Adrenal gland (tissue), 12 donors: ENCODE measurements around the gene NELFB. TPM values are rescaled to one million over a fixed set of nuclear protein-coding genes. Genes with fewer than 3 reads are reported as not detected.

Experiments
- DNase-seq, 7 donors: peaks; one replicate each; pipeline ENCODE4 v3.0.0-alpha.2; 2019 to 2020
- H3K27ac ChIP-seq, 5 donors: fragments of 200-600 bp; sonication (generic) in 4 of 5; 1 replicate in 3 of 5; 2 replicates in 2 of 5; pipeline versions ENCODE4 v1.5.1 to v1.8.0; 2016 to 2020; ENCODE audit warnings: mild to moderate bottlenecking in 1 of 5
- H3K27me3 ChIP-seq: fragments of 200-600 bp; 2 replicates; pipeline ENCODE4 v1.8.0; 2021
- H3K36me3 ChIP-seq, 2 donors: fragments of 200-600 bp; replicated peaks in 1 of 2; 1 replicate in 1 of 2; 2 replicates in 1 of 2; pipeline versions ENCODE4 v1.5.1 to v1.8.0; 2018 to 2022
- H3K4me1 ChIP-seq, 2 donors: fragments of 200-600 bp; replicated peaks in 1 of 2; 1 replicate in 1 of 2; 2 replicates in 1 of 2; pipeline versions ENCODE4 v1.5.1 to v1.8.0; 2018 to 2021
- H3K4me3 ChIP-seq, 4 donors: fragments of 200-600 bp; sonication (generic) in 3 of 4; one replicate each; pipeline ENCODE4 v1.5.1; 2016 to 2018
- H3K9me3 ChIP-seq, 3 donors: fragments of 200-600 bp; sonication (generic) in 1 of 3; replicated peaks in 1 of 3; 1 replicate in 2 of 3; 2 replicates in 1 of 3; pipeline versions ENCODE4 v1.5.1 to v1.8.0; 2016 to 2021
- POLR2A ChIP-seq, 2 donors: fragments of 450-650 bp; IDR thresholded peaks; one replicate each; pipeline ENCODE4 v1.6.1; 2017; ENCODE audit warnings: antibody characterized with exemption in 2 of 2, mild to moderate bottlenecking in 2 of 2, moderate library complexity in 1 of 2
- WGBS, 4 donors: extraction: QIAGEN DNeasy Blood & Tissue Kit in 2 of 4; methylation state at CpG; one replicate each; pipeline versions ENCODE4 v1.1.5 to v1.1.7; 2013 to 2017; 5-methylcytosine and 5-hydroxymethylcytosine counted together
- intact Hi-C, 2 donors: fragments of 100-400 bp; cut with DNase I; formaldehyde crosslinking; loops; one replicate each; pipeline versions ENCODE4 v1.14.1 to v1.15.0; 2022 to 2023
- polyA plus RNA-seq, 3 donors: library from polyadenylated mRNA; stranded (reverse); fragments of 200-250 nt in 2 of 3; fragments of 350-450 nt in 1 of 3; fragmentation: Illumina TruSeq in 1 of 3; extraction: RNeasy Lipid Tissue Mini Kit (QIAGEN cat#74804) in 1 of 3; gene quantifications; one replicate each; pipeline ENCODE4 v1.2.3, GENCODE V29; 2013 to 2014
- total RNA-seq, 9 donors: library from RNA; depleted of rRNA in 4 of 9; stranded (reverse); fragments of >200 nt in 4 of 9; fragments of 120-200 nt in 1 of 9; fragmentation: NEBNext Ultra II Directional in 1 of 9; extraction: Animal tissue kit (Norgen Biotek cat#: 25700) in 1 of 9; gene quantifications; one replicate each; pipeline versions ENCODE4 v1.1.0 to v1.2.4, GENCODE V29; 2013 to 2023
- TF ChIP-seq, protein P1 (sequence below), 6 experiments: fragments of 450-650 bp in 4 of 6; fragments of 200-600 bp in 2 of 6; sonication (generic) in 1 of 6; IDR thresholded peaks; 1 replicate in 5 of 6; 2 replicates in 1 of 6; pipeline versions ENCODE4 v1.5.1 to v1.8.0; 2016 to 2021; ENCODE audit warnings: antibody characterized with exemption in 6 of 6, mild to moderate bottlenecking in 2 of 6, moderate library complexity in 1 of 6
- donor health status: healthy with polysubstance abuse.
- donor health status: Bipolar disorder and iron deficiency.
- donor health status: DM: yes; HTN: yes; CAD: no.
- donor health status: DM: no; HTN: no; CAD: no.
- donor health status: DM: no; HTN: no; CAD: no.
- donor health status: DM: yes; HTN: yes; CAD: no.

Gene NELFB
- total and polyA plus RNA-seq, 12 donors: 10.9 to 56.3 (median 36.9) TPM

DNA sequence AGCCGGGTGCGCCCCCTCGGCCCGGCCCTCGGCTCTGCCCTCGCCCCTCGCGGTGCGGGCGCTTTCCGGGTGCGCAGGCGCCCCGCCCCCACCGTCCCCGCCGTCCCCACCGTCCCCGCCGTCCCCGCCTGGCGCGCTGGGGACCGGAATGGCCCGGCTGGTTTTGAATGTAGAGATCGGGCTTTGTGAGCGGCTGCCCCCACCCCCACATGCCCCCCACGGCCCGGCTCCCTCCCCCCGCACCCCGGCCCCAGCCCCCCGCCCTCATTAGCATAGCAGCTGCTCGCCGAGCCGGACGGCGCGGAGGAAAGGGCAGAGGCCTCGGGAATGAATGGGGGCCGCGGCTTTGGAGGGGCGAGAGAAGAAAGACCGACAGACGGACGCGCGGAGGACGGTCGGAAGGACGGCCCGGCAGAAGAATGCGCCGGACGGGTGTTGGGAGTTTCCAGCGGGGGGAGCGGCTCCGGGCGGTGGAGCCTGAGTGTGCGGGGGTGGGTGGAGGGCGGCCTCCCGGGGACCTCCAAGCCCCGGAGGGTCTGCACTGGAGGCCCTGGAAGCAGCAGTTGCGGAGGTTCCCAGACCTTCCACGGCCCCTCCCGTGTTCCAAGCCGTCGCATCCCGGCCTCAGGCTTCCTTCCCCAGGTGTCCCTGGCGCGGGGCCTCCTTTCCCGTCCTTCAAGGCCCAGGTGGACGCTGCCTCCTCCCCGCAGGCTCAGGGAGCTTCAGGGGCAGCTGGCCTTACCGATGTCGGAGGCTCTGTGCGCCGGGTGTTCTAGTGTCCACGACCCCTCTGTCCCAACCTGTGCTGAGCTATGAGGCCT is 40.9 kb downstream of the NELFB start:
- H3K36me3 ChIP-seq: no peaks in the 10 kb centered on the region
- H3K27ac ChIP-seq: peak overlapping the region in 3 of 5 donors; percentile 10 to 77 (median 63)
- TF ChIP-seq, protein P1, sequence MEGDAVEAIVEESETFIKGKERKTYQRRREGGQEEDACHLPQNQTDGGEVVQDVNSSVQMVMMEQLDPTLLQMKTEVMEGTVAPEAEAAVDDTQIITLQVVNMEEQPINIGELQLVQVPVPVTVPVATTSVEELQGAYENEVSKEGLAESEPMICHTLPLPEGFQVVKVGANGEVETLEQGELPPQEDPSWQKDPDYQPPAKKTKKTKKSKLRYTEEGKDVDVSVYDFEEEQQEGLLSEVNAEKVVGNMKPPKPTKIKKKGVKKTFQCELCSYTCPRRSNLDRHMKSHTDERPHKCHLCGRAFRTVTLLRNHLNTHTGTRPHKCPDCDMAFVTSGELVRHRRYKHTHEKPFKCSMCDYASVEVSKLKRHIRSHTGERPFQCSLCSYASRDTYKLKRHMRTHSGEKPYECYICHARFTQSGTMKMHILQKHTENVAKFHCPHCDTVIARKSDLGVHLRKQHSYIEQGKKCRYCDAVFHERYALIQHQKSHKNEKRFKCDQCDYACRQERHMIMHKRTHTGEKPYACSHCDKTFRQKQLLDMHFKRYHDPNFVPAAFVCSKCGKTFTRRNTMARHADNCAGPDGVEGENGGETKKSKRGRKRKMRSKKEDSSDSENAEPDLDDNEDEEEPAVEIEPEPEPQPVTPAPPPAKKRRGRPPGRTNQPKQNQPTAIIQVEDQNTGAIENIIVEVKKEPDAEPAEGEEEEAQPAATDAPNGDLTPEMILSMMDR (IDR thresholded peaks at IDR 0.05): no peak
- no peak for TF ChIP-seq POLR2A (IDR thresholded peaks at IDR 0.05)
- DNase-seq: no peak
- peak overlapping the region in 1 of 4 donors; percentile 60 for H3K4me3 ChIP-seq
- peaks cover 26% of the 10 kb centered on the region for H3K27me3 ChIP-seq
- peaks cover 3 to 20% of the 10 kb centered on the region in 2 donors for H3K4me1 ChIP-seq
- 7 to 21% (median 9%) methylated on average over 16 to 77 of the region's 78 CpGs for WGBS, 4 donors
- no peaks in the 10 kb centered on the region for H3K9me3 ChIP-seq
- intact Hi-C loops: loop anchor here (2.0 to 10.0 kb wide), 3 partner anchors 111 to 229 kb away; no protein-coding TSS in a partner anchor

DNA sequence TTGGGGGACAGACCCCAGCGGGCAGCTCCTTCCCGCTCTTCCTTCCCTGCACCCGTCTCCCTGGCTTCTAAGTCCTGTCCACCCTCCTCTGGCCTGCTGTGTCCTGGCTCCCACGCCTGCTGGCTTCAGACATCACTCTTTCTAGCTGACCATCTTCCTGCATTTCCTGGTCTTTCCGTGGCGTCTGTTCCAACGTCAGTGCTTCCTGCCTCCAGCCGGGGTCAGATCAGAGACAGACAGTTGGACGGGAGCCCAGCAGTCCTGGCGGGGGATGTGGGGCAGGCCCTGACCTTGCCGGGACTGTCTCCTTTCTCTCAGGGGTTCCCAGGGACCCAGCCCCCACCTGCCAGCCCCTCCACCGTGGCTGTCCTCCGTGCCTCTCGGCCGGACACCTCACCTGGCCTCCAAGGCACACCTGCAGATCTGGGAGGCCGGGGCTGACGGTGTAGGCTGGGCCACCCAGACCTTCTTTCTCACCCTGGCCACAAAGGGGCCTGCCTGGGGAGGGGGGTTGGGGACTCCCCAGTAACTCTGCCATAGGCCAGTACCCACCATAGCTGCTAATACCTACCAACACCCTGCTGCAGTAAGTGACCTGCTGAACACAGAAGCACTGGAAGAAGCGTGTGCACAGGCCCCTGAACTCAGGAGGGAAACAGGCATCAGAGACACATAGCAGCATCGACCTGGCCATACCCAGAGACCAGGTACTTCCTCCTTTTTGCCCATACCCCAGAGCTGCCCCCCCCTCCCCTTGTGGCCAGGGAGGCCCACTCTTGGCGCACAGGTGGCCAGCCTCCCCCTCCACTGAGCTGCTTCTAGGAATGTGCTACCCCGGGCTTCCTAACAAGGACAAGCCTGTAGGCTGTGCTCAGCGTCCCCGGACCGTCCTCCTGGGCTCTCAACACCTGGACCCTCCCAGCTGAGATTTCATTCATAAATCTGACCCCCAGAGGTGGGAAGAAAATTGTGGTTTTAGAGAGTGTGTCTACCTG is 41.8 kb downstream of the NELFB start:
- TF ChIP-seq, protein P1 (IDR thresholded peaks at IDR 0.05): no peak
- peak in 1 of 2 donors; percentile 45 for TF ChIP-seq POLR2A (IDR thresholded peaks at IDR 0.05)
- peaks cover 3 to 25% of the 10 kb centered on the region in 2 donors for H3K4me1 ChIP-seq
- intact Hi-C loops: loop anchor here (2.0 to 10.0 kb wide), 3 partner anchors 110 to 228 kb away; no protein-coding TSS in a partner anchor
- peak overlapping the region in 3 of 5 donors; percentile 10 to 77 (median 63) for H3K27ac ChIP-seq
- DNase-seq: peak in 6 of 7 donors; percentile 69 to 88 (median 76)
- H3K9me3 ChIP-seq: no peaks in the 10 kb centered on the region
- no peaks in the 10 kb centered on the region for H3K36me3 ChIP-seq
- 42 to 47% (median 44%) methylated on average over 11 to 24 of the region's 24 CpGs for WGBS, 4 donors
- H3K4me3 ChIP-seq: peak overlapping the region in 1 of 4 donors; percentile 60
- H3K27me3 ChIP-seq: peaks cover 26% of the 10 kb centered on the region

DNA sequence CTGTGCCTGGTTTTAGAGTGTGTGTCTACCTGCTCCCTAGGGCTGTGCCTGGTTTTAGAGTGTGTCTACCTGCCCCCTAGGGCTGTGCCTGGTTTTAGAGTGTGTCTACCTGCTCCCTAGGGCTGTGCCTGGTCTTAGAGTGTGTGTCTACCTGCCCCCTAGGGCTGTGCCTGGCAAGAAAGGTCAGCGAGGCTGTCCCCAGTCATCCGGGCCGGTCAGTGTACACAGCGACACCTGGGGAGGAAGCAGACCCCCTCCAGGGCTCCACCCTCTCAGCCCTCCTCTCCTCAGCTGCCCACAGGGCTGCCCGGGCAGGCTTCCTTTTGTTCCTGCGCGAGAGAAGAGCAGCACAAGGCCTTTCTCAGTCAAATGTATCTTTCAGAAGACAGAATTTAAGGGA is 42.8 kb downstream of the NELFB start:
- Histone ChIP-seq H3K27me3 (peaks cover 26% of the 10 kb centered on the region), H3K4me1 (peaks cover 3 to 28% of the 10 kb centered on the region in 2 donors), H3K4me3 (no peak overlapping the region), H3K9me3 (no peaks in the 10 kb centered on the region), H3K36me3 (no peaks in the 10 kb centered on the region), H3K27ac (peak overlapping the region in 1 of 5 donors; percentile 66)
- no peak for TF ChIP-seq POLR2A (IDR thresholded peaks at IDR 0.05)
- TF ChIP-seq, protein P1 (IDR thresholded peaks at IDR 0.05): no peak
- intact Hi-C loops: loop anchor here (2.0 to 10.0 kb wide), 3 partner anchors 109 to 227 kb away; no protein-coding TSS in a partner anchor
- DNase-seq: no peak
- 58 to 77% (median 69%) methylated on average over 2 to 7 of the region's 7 CpGs for WGBS, 4 donors
